Smooth muscle cell (in vitro differentiated cells): ENCODE results near the gene INSL3. TPM values are rescaled to one million over a fixed set of nuclear protein-coding genes. Genes with fewer than 3 reads are reported as not detected.

Experiments used
- DNase-seq: peaks from one replicate; lab custom pipeline; 2025; ENCODE audit not compliant: unreplicated experiment; lab: John Stamatoyannopoulos, UW
- H2AFZ ChIP-seq: fragments of 200-600 bp; sonication (generic); 2 replicates; pipeline ENCODE4 v1.6.0; 2016; ENCODE audit warnings: antibody characterized with exemption, low read depth, mild to moderate bottlenecking
- H3F3A ChIP-seq: fragments of 200-600 bp; sonication (generic); 2 replicates; pipeline ENCODE4 v1.6.0; 2017; ENCODE audit warnings: antibody characterized with exemption, low read depth
- H3K27ac ChIP-seq: fragments of 200-600 bp; sonication (generic); 2 replicates; pipeline ENCODE4 v1.5.1; 2016; ENCODE audit warnings: low read depth, mild to moderate bottlenecking
- H3K27me3 ChIP-seq: fragments of 200-600 bp; sonication (generic); 2 replicates; pipeline ENCODE4 v1.6.1; 2016; ENCODE audit warnings: low read depth, mild to moderate bottlenecking
- H3K36me3 ChIP-seq: fragments of 200-600 bp; sonication (generic); 2 replicates; pipeline ENCODE4 v1.5.1; 2016; ENCODE audit warnings: low read depth
- H3K4me1 ChIP-seq: fragments of 200-600 bp; sonication (generic); 2 replicates; pipeline ENCODE4 v1.5.1; 2016; ENCODE audit warnings: low read depth
- H3K4me2 ChIP-seq: fragments of 200-600 bp; sonication (generic); 2 replicates; pipeline ENCODE4 v1.6.0; 2016; ENCODE audit warnings: mild to moderate bottlenecking
- H3K4me3 ChIP-seq: fragments of 200-600 bp; sonication (generic); 2 replicates; pipeline ENCODE4 v1.5.1; 2016; ENCODE audit warnings: mild to moderate bottlenecking
- H3K79me2 ChIP-seq: fragments of 200-600 bp; sonication (generic); 2 replicates; pipeline ENCODE4 v1.6.0; 2016; ENCODE audit warnings: low read depth, mild to moderate bottlenecking
- H3K9ac ChIP-seq: fragments of 200-600 bp; sonication (generic); 2 replicates; pipeline ENCODE4 v1.6.0; 2016; ENCODE audit warnings: low read depth
- H3K9me3 ChIP-seq: fragments of 200-600 bp; sonication (generic); replicated peaks from 2 replicates; pipeline ENCODE4 v1.5.1; 2016; ENCODE audit warnings: low read depth
- H4K20me1 ChIP-seq: fragments of 200-600 bp; sonication (generic); 2 replicates; pipeline ENCODE4 v1.6.0; 2016; ENCODE audit warnings: low read depth
- CTCF ChIP-seq: fragments of 200-600 bp; sonication (generic); IDR thresholded peaks from 2 replicates; pipeline ENCODE4 v1.5.1; 2017; ENCODE audit warnings: borderline replicate concordance, mild to moderate bottlenecking, antibody characterized with exemption; ENCODE audit not compliant: insufficient read depth, poor library complexity, severe bottlenecking
- WGBS: methylation state at CpG from one replicate; pipeline ENCODE4 v1.1.7; 2016; ENCODE audit warnings: low lambda C conversion rate; 5-methylcytosine and 5-hydroxymethylcytosine counted together
- polyA plus RNA-seq: library from polyadenylated mRNA; unstranded; fragments of >200 nt; fragmentation: Nextera tagmentation; extraction: Ambion mirVana; gene quantifications from 2 replicates; pipeline ENCODE4 v1.2.1, GENCODE V29; 2016
- total RNA-seq: library from RNA; depleted of rRNA; stranded (reverse); fragments of >200 nt; gene quantifications from 2 replicates; pipeline ENCODE4 v1.2.3, GENCODE V29; 2014

The INSL3 gene
- total and polyA plus RNA-seq, 2 experiments from 2014 or later, result 0.80 to 1.1 TPM

GRCh38 chr19:17846146-17846545 lies 24.8 kb upstream of the INSL3 start:
- Histone ChIP-seq H3K9me3 (no peaks in the 10 kb centered on the region), H3K27me3 (peaks cover under 1% of the 10 kb centered on the region), H4K20me1 (no peaks in the 10 kb centered on the region), H3K79me2 (no peaks in the 10 kb centered on the region), H3K9ac (no peak overlapping the region), H3K4me2 (no peak overlapping the region), H3F3A (peaks cover 4% of the 10 kb centered on the region), H2AFZ (no peak overlapping the region), H3K36me3 (no peaks in the 10 kb centered on the region), H3K4me3 (no peak overlapping the region), H3K4me1 (peaks cover 11% of the 10 kb centered on the region), H3K27ac (no peak overlapping the region)
- WGBS, result 96% methylated on average over 8 of the region's 8 CpGs
- DNase-seq, result no peak
- no peak for TF ChIP-seq CTCF

- Histone ChIP-seq H3K79me2 (no peaks in the 10 kb centered on the region), H3K27ac (no peak overlapping the region), H4K20me1 (no peaks in the 10 kb centered on the region), H3K36me3 (no peaks in the 10 kb centered on the region), H3K4me1 (peaks cover 14% of the 10 kb centered on the region), H3K4me2 (no peak overlapping the region), H3K27me3 (peaks cover 6% of the 10 kb centered on the region), H2AFZ (no peak overlapping the region), H3K9ac (no peak overlapping the region), H3K4me3 (no peak overlapping the region), H3F3A (no peaks in the 10 kb centered on the region), H3K9me3 (no peaks in the 10 kb centered on the region)
- no peak for TF ChIP-seq CTCF
- no peak for DNase-seq
- WGBS, result 94% methylated on average over 14 of the region's 14 CpGs
Measured at GRCh38 chr19:17843908-17844490, 22.7 kb upstream of the INSL3 start.

- Histone ChIP-seq H3K9ac (no peak overlapping the region), H3K27ac (no peak overlapping the region), H3K36me3 (no peaks in the 10 kb centered on the region), H3F3A (no peaks in the 10 kb centered on the region), H3K4me1 (peaks cover 14% of the 10 kb centered on the region), H2AFZ (no peak overlapping the region), H3K4me3 (no peak overlapping the region), H3K9me3 (no peaks in the 10 kb centered on the region), H3K79me2 (no peaks in the 10 kb centered on the region), H4K20me1 (no peaks in the 10 kb centered on the region), H3K4me2 (no peak overlapping the region), H3K27me3 (peaks cover 6% of the 10 kb centered on the region)
- no peak for DNase-seq
- no peak for TF ChIP-seq CTCF
- WGBS, result 93% methylated on average over 9 of the region's 9 CpGs
Measured at GRCh38 chr19:17843292-17843827, 22.0 kb upstream of the INSL3 start.
